Cardiac septum (tissue), 1 donor: ENCODE measurements around the gene ZIK1. TPM values are rescaled to one million over a fixed set of nuclear protein-coding genes. Genes with fewer than 3 reads are reported as not detected.
A peak's percentile ranks its signal among the peaks of the same experiment; 100 is the strongest.

Experiments used
- DNase-seq: peaks from one replicate; pipeline ENCODE4 v3.0.0-alpha.2; 2020; ENCODE audit warnings: low spot score
- intact Hi-C: fragments of 100-400 bp; cut with DNase I; formaldehyde crosslinking; loops from one replicate; pipeline ENCODE4 v1.14.0; 2022
- total RNA-seq: library from RNA; stranded (reverse); fragmentation: NEBNext Ultra II Directional; extraction: Animal tissue kit (Norgen Biotek cat#: 25700); gene quantifications from one replicate; pipeline ENCODE4 v1.2.1, GENCODE V29; 2021
- donor health status: DM: no; HTN: no; CAD: no.

ZIK1 gene
- total RNA-seq, 1 donor from 2014 or later, result 4.5 TPM

GRCh38 chr19:57599761-57600383 is 15.9 kb downstream of the ZIK1 start, which contains the start of gene ZNF530:
Gene ZNF530 (plus strand): TSS chr19:57599885. CDS start chr19:57604346, 4,461 bp downstream.
- intact Hi-C loops, result loop anchor here (2.0 kb wide), 1 partner anchor 15 kb away; the partner anchor contains the start of gene ZIK1
- DNase-seq, result peak; percentile 96

GRCh38 chr19:57606931-57607330 is 23.0 kb downstream of the ZIK1 start:
- intact Hi-C loops, result no loop called here
- DNase-seq, result no peak

- intact Hi-C loops, result loop anchor here (5.0 kb wide), 1 partner anchor 336 kb away; the partner anchor contains the start of gene ZNF256
- no peak for DNase-seq
These were observed 27.2 kb downstream of the ZIK1 start for GRCh38 chr19:57611113-57611512.

GRCh38 chr19:57613941-57614743 is 30.2 kb downstream of the ZIK1 start, which contains the start of gene ZNF134:
Gene ZNF134 (plus strand): TSS chr19:57614242. CDS start chr19:57619469, 5,227 bp downstream.
- intact Hi-C loops, result loop anchor here (5.0 kb wide), 1 partner anchor 333 kb away; the partner anchor contains the start of gene ZNF256
- peak; percentile 96 for DNase-seq

- no peak for DNase-seq
- intact Hi-C loops, result no loop called here
These were observed 31.4 kb downstream of the ZIK1 start for GRCh38 chr19:57615346-57615745.

- intact Hi-C loops, result no loop called here
- DNase-seq, result no peak
These were observed 36.9 kb downstream of the ZIK1 start for GRCh38 chr19:57620673-57621348.

- intact Hi-C loops, result no loop called here
- no peak for DNase-seq
These were observed 39.1 kb downstream of the ZIK1 start for GRCh38 chr19:57623091-57623490.

- intact Hi-C loops, result no loop called here
These were observed 49.3 kb downstream of the ZIK1 start, which contains the start of gene ZNF211 for GRCh38 chr19:57632987-57633831. Gene ZNF211 (plus strand): TSS chr19:57633168. CDS start chr19:57633347, 179 bp downstream.

GRCh38 chr19:57633832-57634131 is 49.8 kb downstream of the ZIK1 start:
- no peak for DNase-seq

More at GRCh38 chr19:57632987-57633831, 49.3 kb downstream of the ZIK1 start, which contains the start of gene ZNF211:
- DNase-seq, result peak; percentile 95

GRCh38 chr19:57637379-57637778 is 53.4 kb downstream of the ZIK1 start:
- no peak for DNase-seq
- intact Hi-C loops, result no loop called here

More at GRCh38 chr19:57633832-57634131, 49.8 kb downstream of the ZIK1 start:
- intact Hi-C loops, result no loop called here

GRCh38 chr19:57641715-57642234 is 57.8 kb downstream of the ZIK1 start:
- DNase-seq, result no peak
- intact Hi-C loops, result no loop called here

- DNase-seq, result no peak
- intact Hi-C loops, result no loop called here
These were observed 58.6 kb downstream of the ZIK1 start for GRCh38 chr19:57642396-57643046.

Other genes starting within 250 kb of the ZIK1 start
- gene ZNF304, start 232.9 kb upstream of the ZIK1 start, total RNA-seq, result 10.0 TPM
- gene TRAPPC2B, start 220.6 kb upstream of the ZIK1 start, total RNA-seq, result 10.2 TPM
- gene ZNF547, start 220.6 kb upstream of the ZIK1 start, total RNA-seq, result 4.0 TPM
- gene ZNF548, start 194.3 kb upstream of the ZIK1 start, total RNA-seq, result 16.1 TPM
- 10.1 TPM for gene ZNF17, start 173.0 kb upstream of the ZIK1 start, total RNA-seq
- gene ZNF749, start 148.8 kb upstream of the ZIK1 start, total RNA-seq, result 4.0 TPM
- 3.0 TPM for gene VN1R1, start 127.0 kb upstream of the ZIK1 start, total RNA-seq
- gene ZNF772, start 106.6 kb upstream of the ZIK1 start, total RNA-seq, result 23.7 TPM
- gene ZNF419, start 96.4 kb upstream of the ZIK1 start, total RNA-seq, result 8.7 TPM
- gene ZNF773, start 84.2 kb upstream of the ZIK1 start, total RNA-seq, result 5.5 TPM
- gene ZNF549, start 56.8 kb upstream of the ZIK1 start, total RNA-seq, result 3.6 TPM
- gene ZNF550, start 24.3 kb upstream of the ZIK1 start, total RNA-seq, result 9.9 TPM
- gene ZNF416, start 5.2 kb upstream of the ZIK1 start, total RNA-seq, result 4.8 TPM
- gene ZNF530, start 15.7 kb downstream of the ZIK1 start, total RNA-seq, result 3.5 TPM
- gene ZNF134, start 30.1 kb downstream of the ZIK1 start, total RNA-seq, result 16.5 TPM
- gene ZNF211, start 49.0 kb downstream of the ZIK1 start, total RNA-seq, result 14.2 TPM
- 0.16 TPM for gene ZSCAN4, start 84.8 kb downstream of the ZIK1 start, total RNA-seq
- gene ZNF551, start 97.8 kb downstream of the ZIK1 start, total RNA-seq, result 3.7 TPM
- gene ZNF154, start 125.1 kb downstream of the ZIK1 start, total RNA-seq, result 6.0 TPM
- gene ZNF671, start 143.5 kb downstream of the ZIK1 start, total RNA-seq, result 8.1 TPM
- gene ZNF776, start 162.7 kb downstream of the ZIK1 start, total RNA-seq, result 10.0 TPM
- gene ZNF586, start 185.5 kb downstream of the ZIK1 start, total RNA-seq, result 16.8 TPM
- gene ZNF552, start 230.8 kb downstream of the ZIK1 start, total RNA-seq, result 3.0 TPM
- 7.6 TPM for gene ZNF587B, start 246.2 kb downstream of the ZIK1 start, total RNA-seq